HUDEP-2 (cell line): ENCODE data around the gene IDH2.
"Not testable (repeated sequence)": the region's sequence is repeated elsewhere in the genome, so short reads cannot be mapped to it uniquely, and the experiment has no call there.

ENCODE experiments used
- DNase-seq, 76 experiments: peaks; one replicate each; lab custom pipeline; 2025; ENCODE audit not compliant: unreplicated experiment in 76 of 76; lab: John Stamatoyannopoulos, UW

The IDH2 gene

DNA sequence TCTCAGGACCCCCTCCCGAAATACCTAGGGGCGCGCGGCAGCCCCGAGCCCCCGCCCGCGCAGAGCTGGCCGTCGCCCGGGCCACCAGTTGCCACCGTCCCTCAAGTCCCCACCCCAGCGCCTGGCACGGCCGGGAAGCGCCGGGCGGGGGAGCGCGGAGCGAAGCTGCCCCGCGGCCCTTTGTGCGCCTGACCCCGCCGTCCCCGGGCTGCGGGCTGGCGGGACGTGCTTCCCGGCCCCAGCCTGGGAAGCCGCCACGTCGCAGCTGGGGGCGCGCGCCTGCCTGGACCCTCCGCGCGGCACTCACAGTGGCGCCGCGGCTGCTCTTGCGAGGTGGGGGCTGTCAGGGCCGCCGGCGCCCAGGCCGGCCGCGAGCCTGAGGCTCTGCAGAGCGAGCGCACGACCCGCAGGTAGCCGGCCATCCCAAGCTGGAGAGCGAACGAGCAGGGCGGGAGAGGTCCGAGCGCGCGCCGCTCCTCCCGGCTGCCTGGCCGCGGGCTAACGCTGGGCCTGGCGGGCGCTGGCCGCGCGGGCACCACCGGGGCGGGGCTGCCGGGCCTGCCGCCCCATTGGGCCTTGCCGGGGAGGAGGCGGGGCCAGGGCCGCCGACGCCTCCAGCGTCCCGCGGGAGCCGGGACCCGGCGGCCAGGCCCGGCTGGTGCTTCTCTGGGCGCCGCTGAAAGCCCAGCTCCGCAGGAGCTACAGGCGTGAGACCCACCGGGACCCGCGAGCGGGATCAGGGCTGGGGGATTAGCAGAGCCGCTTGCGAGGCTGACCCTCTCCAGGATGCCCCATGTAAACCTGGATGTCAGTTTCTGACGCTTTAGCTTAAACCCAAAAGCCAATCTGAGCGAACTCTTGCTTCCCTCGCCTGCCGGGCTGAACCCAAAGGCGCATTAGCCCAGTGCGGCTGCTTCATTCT is at the start of gene IDH2:
Gene IDH2, minus strand, starts transcription at position 500 of the 922 bp plus-strand sequence. Its CDS starts 78 bp downstream, at position 422.
- peak in 62 of 76 experiments; percentile 14 to 77 (median 52) for DNase-seq

DNA sequence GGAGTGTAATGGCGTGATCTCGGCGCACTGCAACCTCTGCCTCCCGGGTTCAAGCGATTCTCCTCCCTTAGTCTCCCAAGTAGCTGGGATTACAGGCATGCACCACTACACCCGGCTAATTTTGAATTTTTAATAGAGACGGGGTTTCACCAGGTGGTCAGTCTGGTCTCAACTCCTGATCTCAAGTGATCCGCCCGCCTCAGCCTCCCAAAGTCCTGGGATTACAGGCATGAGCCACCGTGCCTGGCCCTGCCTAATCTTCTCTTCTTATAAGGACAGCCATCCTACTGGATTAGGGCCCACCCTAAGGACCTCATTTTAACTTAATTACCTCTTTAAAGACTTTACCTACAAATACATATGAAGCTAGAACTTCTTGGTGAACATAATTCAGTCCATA is 48.3 kb upstream of the IDH2 start:
- DNase-seq: not testable (repeated sequence)

DNA sequence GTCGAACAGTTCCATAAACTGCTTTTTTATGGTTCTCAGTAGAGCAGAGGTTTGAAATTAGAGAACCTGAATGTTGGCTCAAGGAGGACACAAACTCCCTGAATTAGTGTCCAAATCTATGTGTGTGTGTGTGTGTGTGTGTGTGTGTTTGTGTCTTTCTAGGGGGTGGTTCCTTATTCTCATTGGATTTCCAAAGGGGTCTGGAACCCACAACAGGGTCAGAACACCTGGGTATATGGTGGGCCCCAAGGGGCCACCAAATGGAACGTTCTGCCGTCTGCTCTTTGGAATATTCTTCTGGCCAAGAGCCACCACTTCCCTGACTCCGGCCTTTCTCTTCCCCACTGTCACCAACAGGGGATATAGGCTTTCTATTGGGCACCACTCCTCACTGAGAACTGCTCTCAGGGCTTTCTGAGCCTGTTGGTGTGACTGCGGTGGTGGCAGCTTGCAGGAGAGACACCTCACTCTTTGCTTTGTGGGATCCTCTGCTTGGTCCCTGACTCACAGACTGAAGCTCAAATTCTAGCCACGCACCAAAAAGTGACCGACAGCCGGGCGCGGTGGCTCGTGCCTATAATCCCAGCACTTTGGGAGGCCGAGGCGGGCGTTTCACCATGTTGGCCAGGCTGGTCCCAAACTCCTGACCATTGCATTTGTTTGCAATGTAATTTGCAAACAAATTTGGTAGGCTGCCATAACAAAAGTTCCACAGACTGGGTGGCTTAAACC is 47.5 kb upstream of the IDH2 start:
- no peak for DNase-seq

DNA sequence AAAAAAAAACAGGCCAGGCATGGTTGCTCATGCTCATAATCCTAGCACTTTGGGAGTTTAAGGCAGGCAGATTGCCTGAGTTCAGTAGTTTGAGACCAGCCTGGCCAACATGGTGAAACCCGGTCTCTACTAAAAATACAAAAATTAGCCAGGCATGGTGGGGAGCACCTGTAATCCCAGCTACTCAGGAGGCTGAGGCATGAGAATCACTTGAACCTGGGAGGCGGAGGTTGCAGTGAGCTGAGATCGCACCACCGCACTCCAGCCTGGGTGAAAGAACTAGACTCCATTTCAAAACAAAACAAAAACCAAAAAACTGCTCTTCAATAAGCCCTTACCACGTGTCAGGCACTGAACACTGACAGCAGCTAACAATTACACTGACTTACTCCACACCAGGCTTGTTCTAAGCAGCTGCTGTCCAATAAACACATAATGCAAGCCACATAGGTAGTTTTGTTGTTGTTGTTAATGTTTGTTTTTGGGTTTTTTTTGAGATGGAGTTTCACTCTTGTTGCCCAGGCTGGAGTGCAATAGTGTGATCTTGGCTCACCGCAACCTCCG is 44.0 kb upstream of the IDH2 start:
- not testable (repeated sequence) for DNase-seq

DNA sequence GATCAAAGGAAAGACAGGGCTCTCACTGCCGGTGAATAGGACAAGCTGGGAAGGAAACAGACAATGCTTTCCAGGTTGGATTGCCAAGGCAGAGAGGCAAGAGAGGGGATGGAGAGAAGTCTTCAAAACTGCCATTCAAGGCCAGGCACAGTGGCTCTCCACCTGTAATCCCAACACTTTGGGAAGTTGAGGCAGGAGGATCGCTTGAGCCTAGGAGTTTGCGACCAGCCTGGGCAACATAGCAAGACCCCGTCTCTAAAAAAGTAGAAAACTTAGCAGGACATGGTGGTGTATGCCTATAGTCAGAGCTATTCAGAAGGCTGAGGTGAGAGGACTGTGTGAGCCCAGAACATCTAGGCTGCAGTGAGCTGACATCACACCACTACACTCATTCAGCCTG is 43.5 kb upstream of the IDH2 start:
- DNase-seq: no peak

DNA sequence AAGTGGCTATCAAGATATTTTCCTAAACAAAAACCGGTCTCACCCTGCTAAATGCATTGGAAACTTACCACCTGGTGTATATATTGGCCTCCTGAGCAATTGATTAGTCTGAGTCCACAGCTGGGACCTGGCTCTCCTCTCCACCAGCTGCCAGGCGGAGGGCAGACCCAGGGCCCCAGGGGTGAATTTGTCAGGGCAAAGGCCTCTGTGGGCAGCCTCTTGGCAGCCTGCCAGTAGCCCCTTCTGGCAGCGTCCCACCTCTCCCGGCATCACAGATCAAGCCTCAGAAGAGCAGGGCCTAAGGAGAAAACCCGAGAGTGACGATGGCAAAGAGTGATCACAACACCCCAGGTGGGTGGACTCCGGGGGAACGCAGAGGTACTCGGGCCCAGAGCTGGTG is 43.0 kb upstream of the IDH2 start:
- no peak for DNase-seq

DNA sequence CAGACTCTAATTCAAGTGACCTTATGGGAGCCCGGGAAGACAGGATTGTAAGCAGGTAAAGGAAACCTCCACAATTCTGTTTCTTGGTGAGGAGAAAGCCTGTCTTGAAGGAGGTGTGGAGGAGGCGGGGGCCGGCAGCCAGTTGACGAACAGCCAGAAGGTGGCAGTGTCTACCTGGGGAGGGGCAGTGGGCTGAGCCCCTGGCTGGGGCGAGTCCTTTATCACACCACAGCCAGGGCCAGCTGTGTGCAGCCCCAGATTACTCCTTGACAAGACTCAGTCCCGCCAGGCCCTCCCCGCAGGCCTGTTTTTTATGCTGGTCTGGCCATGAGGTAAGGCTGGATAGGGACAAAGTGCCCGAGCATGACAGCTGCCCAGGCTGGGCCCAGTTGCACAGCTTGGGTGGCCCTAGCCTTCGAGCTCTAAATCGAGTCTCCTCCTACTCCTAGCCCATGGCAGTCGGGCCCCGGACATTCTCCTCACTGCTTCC is 40.9 kb upstream of the IDH2 start:
- DNase-seq: peak in 75 of 76 experiments; percentile 62 to 98 (median 95)

DNA sequence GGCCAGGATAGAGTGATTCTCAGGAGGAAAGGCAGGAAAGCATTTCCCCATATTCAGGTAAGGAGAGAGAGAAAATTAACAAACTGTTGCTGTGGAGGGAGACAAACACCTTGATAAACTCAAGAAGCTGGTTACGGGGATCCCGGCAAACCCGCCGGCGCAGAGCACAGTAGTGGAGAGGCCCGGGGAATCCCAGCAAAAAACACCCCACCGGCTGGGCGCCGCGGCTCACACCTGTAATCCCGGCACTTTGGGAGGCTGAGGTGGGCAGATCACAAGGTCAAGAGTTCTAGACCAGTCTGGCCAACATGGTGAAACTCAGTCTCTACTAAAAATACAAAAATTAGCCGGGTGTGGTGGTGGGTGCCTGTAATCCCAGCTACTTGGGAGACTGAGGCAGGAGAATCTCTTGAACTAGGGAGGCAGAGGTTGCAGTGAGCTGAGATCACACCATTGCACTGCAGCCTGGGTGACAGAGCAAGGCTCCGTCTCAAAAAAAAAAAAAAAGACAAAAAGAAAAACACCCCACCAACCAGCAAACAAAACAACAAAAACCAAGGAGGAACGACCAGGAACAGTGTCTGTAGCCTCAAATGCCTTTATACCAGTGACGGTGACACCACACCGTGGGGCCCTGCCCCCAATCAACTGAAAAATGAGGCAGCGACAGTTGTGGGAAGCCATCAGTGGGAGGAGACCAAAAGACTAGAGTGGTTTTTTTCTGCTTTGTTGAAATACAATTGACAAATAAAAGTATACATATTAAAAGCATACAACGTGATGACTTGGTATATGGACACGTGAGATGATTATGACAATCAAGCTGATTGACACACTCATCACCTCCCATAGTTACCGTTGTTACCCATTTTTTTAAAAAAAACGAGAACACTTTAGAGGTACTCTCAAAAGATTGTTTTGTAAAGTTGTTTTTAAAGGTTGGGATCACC is 40.2 kb upstream of the IDH2 start:
- DNase-seq: peak in 57 of 76 experiments; percentile 8 to 83 (median 44)

DNA sequence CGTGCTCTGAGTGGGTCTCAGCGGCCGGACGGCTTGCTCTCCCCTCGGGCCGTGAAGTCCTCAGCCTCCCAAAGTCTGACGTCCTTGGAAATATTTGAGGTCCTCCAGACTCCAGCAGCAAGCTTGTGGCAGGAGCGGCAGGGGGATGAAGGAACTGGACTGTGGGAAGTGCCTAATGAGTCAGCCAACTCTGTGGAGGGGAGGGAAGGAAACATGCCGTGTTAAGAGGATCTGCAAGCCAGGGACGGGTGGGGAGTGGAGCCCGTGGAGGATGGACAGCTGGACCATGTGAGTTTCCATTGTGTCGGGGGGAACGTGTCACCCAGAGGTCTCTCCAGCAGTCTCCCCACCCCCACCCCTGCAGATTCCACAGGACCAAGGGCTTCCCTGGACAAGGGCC is 39.4 kb upstream of the IDH2 start:
- no peak for DNase-seq

DNA sequence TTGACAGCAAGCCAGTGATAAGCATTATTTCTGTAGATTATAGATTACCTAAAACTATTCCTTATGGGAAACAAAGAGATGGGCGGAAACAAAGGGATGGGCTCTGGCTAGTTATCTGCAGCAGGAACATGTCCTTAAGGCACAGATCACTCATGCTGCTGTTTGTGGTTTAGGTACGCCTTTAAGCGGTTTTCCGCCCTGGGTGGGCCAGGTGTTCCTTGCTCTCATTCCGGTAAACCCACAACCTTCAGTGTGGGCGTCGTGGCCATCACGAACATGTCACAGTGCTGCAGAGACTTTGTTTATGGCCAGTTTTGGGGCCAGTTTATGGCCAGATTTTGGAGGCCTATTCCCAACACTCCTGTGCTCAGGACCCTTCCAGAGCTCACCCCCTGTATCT is 37.3 kb upstream of the IDH2 start:
- not testable (repeated sequence) for DNase-seq

DNA sequence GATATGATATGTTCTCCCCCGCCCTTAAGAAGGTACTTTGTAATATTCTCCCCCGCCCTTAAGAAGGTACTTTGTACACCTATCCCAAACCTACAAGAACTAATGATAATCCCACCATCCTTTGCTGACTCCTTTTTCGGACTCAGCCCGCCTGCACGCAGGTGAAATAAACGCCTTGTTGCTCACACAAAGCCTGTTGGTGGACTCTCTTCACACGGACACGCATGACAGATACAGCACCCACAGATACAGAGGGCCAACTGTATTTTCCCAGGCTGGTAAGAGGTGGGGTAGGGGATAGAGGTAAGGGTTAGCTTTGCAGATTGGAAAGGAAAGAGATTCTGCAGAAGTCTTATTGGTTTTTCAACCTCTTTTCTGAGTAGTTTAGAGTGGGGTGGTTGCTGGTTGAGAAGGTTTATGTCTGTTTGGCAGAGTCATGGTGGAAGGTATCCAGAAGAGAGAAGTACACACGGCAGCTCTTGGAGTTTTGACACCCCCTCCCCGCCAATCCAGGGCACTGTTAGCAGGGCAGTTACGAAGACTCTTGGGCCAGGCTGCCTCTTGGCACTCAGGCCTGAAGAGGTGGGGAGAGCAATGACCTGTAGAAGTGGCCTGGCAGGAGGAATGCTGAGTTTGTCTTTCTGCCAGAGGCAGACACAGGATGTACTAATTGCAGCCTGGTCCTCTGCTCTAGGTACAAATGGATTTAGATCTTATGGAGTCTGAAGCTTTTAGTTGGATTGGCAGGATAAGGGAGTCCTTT is 36.0 kb upstream of the IDH2 start:
- no peak for DNase-seq

DNA sequence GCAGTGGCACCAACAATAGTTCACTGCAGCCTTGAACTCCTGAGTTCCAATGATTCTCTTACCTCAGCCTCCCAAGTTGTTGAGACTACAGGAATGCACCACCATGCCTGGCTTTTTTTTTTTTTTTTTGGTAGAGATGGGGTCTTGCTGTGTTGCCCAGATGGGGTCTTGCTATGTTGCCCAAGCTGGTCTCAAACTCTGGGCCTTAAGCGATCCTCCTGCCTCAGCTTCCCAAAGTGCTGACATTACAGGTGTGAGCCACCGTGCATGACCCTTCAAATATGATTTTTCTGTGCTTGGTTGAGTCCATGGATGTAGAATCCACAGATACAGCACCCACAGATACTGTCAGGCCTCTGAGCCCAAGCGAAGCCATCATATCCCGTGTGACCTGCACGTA is 30.2 kb upstream of the IDH2 start:
- no peak for DNase-seq

DNA sequence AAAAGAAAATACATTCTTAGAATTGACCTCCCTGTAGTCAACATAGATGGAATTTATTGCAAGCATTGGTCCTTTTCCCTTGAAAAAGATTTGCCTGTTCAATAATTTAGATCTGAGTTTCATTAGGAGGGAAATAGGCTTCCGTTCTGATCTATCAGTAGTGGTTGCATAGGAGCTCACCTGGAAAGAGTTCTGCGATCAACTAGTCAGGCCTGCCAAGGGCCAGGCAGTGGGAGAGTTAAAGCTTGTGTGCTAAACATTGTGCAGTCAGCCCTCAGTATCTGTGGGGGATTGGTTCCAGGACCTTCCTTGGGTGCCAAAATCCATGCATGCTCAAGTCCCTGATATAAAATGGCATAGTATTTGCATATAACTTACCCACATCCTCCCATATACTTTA is 29.6 kb upstream of the IDH2 start:
- no peak for DNase-seq

DNA sequence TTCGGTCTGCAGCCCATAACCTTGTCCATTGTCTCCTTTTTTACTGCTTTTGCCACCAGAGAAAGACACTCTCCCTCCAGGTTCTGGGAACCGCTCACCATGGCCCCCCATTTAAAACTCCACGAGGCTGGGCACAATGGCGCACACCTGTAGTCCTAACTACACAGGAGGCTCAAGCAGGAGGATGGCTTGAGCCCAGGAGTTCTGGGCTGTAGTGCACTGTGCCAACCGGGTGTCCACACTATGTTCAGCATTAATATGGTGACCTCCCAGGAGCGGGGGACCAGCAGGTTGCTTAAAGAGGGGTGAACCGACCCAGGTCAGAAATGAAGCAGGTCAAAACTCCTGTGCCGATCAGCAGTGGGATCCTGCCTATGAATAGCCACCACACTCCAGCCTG is 28.0 kb upstream of the IDH2 start:
- DNase-seq: no peak

DNA sequence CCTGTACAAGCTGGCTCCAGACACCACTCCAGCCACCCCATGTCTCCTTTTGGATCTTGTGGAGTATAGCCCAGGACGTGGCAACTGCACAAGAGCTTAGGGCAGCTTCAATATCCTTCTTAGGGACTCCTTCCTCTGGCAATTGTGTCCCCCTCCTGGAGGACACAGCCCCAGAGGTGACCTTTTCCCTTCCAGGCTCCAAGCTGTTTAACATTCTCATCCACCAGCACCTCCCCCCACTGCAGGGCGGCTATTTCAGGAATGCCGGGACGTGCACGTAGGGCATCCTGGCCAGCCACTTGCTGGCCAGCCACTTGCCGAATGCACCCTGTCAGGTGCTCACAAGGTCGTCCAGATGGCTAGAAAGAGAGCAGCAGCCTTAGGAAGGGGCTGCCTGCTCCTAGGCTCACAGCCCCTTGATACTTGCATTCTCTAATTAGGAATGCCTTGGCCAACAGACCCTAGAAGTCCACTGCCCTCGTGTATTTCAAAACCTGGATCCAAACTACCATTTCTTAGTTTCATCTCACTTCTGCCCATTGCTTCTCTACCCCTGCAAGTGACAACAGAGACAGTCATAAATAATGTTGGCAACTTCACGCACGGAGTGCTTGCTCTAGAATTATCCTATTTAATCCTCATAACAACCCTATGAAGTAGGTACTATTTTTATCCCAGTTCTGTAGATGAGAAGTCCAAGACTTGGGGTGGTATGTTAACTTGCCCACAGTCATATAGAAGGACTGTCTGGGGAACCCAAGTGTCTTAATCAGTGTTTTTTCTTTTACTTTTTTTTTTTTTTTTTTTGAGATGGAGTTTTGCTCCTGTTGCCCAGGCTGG is 24.5 kb upstream of the IDH2 start:
- no peak for DNase-seq

DNA sequence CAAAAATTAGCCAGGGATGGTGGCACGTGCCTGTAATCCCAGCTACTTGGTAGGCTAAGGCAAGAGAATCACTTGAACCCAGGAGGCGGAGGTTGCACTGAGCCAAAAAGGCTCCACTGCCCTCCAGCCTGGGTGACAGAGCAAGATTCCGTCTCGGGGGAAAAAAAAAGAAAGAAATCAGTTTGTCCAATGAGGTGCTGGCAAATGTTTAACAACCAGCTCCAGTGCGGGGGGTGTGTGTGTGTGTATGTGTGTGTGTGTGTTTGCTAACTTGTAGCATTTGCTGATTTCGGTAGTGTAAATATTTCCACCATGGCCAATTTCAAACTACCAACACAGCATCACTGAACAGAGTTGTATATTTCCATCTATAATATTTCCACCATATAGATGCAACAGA is 23.8 kb upstream of the IDH2 start:
- DNase-seq: no peak

DNA sequence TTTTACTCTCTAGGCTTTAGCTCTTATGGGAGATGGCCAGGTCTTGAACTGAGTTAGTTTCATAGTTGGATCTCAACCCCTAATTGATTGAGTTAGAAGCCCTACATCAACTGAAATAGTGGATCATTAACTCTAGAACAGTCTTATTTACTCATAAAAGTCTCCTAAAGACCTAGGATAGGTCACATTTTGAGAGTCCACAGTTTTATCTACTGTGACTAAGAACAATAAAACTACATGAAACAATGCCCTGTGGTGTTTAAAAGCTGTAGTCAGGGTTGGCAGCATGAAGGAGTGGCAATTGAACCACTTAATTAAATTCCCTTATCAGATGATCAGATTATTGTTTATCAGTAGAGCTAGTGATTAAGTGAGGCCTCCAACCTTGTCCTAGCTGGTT is 22.2 kb upstream of the IDH2 start:
- DNase-seq: no peak

DNA sequence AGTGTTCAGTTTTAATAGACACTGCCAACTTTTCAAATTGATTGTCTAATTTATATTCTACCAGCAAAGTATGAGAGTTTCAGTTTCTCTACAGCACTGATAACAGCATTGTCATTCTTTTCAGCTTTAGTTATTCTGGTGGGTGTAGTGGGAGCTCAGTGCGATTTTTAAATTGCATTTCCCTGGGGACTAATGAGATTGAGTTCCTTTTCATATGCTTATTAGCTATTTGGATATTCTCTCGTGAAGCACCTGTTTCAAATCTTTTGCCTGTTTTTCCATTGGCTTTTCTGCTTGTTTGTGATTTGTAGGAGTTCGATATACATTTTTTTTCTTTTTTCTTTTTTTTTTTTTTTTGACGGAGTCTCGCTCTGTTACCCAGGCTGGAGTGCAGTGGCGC is 18.8 kb upstream of the IDH2 start:
- DNase-seq: no peak

DNA sequence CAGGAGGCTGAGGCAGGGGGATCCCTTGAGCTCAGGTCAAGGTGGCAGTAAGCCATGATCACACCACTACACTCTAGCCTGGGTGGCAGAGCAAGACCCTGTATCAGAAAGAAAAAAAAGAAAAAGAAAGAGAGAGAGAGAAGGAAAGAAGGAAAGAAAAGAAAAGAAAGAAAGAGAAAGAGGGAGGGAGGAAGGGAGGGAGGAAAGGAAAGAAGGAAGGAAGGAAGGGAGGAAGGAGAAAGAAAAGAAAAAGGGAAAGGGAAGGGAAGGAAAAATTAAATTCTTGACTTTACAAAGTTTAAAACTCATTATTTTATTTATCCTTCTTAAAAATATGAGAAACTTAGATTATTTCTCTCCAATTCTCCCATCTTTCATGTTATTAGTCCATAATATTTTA is 17.1 kb upstream of the IDH2 start:
- no peak for DNase-seq
